Sigmoid colon (tissue), 4 donors: ENCODE data around the gene FBP2.
"Not testable (repeated sequence)": the region's sequence is repeated elsewhere in the genome, so short reads cannot be mapped to it uniquely, and the experiment has no call there.

Source experiments
- CTCF ChIP-seq, 4 experiments: fragments of 450-650 bp in 3 of 4; fragments of 200-600 bp in 1 of 4; IDR thresholded peaks; one replicate each; pipeline ENCODE4 v1.5.1; 2016 to 2019; ENCODE audit warnings: antibody characterized with exemption in 4 of 4, mild to moderate bottlenecking in 3 of 4, moderate library complexity in 2 of 4
- EP300 ChIP-seq, 4 donors: sonication (generic); formaldehyde crosslinking; IDR thresholded peaks; one replicate each; pipeline ENCODE4 v1.6.1; 2017; ENCODE audit warnings: antibody characterized with exemption in 4 of 4
- POLR2A ChIP-seq, 2 donors: fragments of 450-650 bp; IDR thresholded peaks; one replicate each; pipeline ENCODE4 v1.6.1; 2016; ENCODE audit warnings: antibody characterized with exemption in 2 of 2, mild to moderate bottlenecking in 2 of 2, moderate library complexity in 2 of 2
- POLR2AphosphoS5 ChIP-seq, 4 donors: sonication (generic); formaldehyde crosslinking; IDR thresholded peaks; one replicate each; pipeline ENCODE4 v1.6.1; 2017; ENCODE audit warnings: antibody characterized with exemption in 4 of 4

GRCh38 chr9:94591046-94591545, 2.5 kb downstream of the FBP2 start:
- not testable (repeated sequence) for TF ChIP-seq CTCF, POLR2A, EP300, POLR2AphosphoS5 (IDR thresholded peaks at IDR 0.05)
